HL-60 (cell line): ENCODE measurements around the gene CNGA2.

ENCODE experiments used
- DNase-seq, 2 experiments: peaks; one replicate each; pipeline ENCODE4 v3.0.0-alpha.2; 2010 to 2020; ENCODE audit warnings: low read depth in 1 of 2, low spot score in 1 of 2
- H3K27ac ChIP-seq: fragments of 250-450 bp; sonication (Bioruptor Pico); replicated peaks from 2 replicates; pipeline ENCODE4 v1.5.1; 2020; ENCODE audit warnings: mild to moderate bottlenecking, moderate library complexity
- H3K27me3 ChIP-seq: fragments of 250-450 bp; sonication (Bioruptor Pico); 2 replicates; pipeline ENCODE4 v1.5.1; 2021; ENCODE audit warnings: mild to moderate bottlenecking, moderate library complexity; ENCODE audit not compliant: insufficient read depth, poor library complexity, severe bottlenecking
- H3K4me3 ChIP-seq: replicated peaks from 2 replicates; pipeline ENCODE4 v1.5.1; 2011; ENCODE audit warnings: mild to moderate bottlenecking, control low read depth, low read length; ENCODE audit not compliant: insufficient read depth
- GABPA ChIP-seq: IDR thresholded peaks from 2 replicates; pipeline ENCODE4 v1.6.1; 2012; ENCODE audit warnings: low read depth
- POLR2AphosphoS5 ChIP-seq: IDR thresholded peaks from 2 replicates; pipeline ENCODE4 v1.6.1; 2012; ENCODE audit warnings: low read depth
- SPI1 ChIP-seq: IDR thresholded peaks from 2 replicates; pipeline ENCODE4 v1.6.1; 2012; ENCODE audit warnings: low read depth, mild to moderate bottlenecking, borderline replicate concordance
- TF ChIP-seq, protein P1 (sequence below): IDR thresholded peaks from one replicate; pipeline ENCODE4 v1.5.1; 2011; ENCODE audit warnings: low read length, control low read depth, inconsistent platforms; ENCODE audit not compliant: insufficient read depth
- TF ChIP-seq, protein P2 (sequence below): IDR thresholded peaks from 2 replicates; pipeline ENCODE4 v1.6.1; 2012; ENCODE audit warnings: low read depth; ENCODE audit not compliant: insufficient replicate concordance

Gene CNGA2

DNA sequence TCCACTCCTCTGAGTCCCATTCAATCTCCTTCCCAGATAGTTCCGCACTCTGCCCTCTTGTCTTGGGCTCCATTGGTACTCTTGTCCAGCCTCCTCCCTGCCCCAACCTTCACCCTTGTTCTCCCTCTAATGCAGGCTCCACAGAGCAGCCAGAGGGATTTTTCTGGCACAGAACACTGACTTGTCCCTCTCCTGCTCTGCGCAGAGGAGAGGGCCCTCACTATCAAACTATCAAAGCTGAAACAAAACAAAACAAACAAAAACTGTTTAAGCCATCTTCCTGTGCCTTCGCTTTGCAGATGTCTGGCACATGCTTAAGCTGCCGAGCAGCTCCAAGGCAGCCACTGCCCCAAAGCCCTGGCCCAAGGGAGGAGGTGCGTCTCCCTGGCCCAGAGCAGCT lies 2.9 kb downstream of the CNGA2 start:
- Histone ChIP-seq H3K4me3 (no peak overlapping the region), H3K27me3 (no peaks in the 10 kb centered on the region), H3K27ac (no peak overlapping the region)
- no peak for DNase-seq
- TF ChIP-seq SPI1: no peak
- TF ChIP-seq, protein P1, sequence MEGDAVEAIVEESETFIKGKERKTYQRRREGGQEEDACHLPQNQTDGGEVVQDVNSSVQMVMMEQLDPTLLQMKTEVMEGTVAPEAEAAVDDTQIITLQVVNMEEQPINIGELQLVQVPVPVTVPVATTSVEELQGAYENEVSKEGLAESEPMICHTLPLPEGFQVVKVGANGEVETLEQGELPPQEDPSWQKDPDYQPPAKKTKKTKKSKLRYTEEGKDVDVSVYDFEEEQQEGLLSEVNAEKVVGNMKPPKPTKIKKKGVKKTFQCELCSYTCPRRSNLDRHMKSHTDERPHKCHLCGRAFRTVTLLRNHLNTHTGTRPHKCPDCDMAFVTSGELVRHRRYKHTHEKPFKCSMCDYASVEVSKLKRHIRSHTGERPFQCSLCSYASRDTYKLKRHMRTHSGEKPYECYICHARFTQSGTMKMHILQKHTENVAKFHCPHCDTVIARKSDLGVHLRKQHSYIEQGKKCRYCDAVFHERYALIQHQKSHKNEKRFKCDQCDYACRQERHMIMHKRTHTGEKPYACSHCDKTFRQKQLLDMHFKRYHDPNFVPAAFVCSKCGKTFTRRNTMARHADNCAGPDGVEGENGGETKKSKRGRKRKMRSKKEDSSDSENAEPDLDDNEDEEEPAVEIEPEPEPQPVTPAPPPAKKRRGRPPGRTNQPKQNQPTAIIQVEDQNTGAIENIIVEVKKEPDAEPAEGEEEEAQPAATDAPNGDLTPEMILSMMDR: no peak
- TF ChIP-seq GABPA: no peak
- TF ChIP-seq, protein P2, sequence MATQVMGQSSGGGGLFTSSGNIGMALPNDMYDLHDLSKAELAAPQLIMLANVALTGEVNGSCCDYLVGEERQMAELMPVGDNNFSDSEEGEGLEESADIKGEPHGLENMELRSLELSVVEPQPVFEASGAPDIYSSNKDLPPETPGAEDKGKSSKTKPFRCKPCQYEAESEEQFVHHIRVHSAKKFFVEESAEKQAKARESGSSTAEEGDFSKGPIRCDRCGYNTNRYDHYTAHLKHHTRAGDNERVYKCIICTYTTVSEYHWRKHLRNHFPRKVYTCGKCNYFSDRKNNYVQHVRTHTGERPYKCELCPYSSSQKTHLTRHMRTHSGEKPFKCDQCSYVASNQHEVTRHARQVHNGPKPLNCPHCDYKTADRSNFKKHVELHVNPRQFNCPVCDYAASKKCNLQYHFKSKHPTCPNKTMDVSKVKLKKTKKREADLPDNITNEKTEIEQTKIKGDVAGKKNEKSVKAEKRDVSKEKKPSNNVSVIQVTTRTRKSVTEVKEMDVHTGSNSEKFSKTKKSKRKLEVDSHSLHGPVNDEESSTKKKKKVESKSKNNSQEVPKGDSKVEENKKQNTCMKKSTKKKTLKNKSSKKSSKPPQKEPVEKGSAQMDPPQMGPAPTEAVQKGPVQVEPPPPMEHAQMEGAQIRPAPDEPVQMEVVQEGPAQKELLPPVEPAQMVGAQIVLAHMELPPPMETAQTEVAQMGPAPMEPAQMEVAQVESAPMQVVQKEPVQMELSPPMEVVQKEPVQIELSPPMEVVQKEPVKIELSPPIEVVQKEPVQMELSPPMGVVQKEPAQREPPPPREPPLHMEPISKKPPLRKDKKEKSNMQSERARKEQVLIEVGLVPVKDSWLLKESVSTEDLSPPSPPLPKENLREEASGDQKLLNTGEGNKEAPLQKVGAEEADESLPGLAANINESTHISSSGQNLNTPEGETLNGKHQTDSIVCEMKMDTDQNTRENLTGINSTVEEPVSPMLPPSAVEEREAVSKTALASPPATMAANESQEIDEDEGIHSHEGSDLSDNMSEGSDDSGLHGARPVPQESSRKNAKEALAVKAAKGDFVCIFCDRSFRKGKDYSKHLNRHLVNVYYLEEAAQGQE: no peak
- no peak for TF ChIP-seq POLR2AphosphoS5

DNA sequence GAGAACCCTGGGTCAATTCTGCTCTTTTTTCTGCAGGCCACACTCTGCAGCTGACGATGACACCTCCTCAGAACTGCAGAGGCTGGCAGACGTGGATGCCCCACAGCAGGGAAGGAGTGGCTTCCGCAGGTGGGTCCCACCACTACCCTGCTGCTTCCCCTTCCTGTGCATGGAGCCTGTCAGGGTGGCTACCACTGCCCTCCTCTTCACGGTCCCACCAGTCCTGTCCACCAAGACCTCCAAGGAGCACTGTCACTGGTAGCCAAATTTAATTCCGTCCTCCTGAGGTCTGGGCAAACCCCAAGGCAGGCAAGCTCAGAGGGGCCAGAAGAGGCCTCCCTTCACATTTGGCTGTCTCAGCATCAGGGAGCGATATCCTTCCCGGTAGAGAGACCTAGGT lies 4.2 kb downstream of the CNGA2 start:
- DNase-seq: no peak
- TF ChIP-seq POLR2AphosphoS5 (no peak), SPI1 (no peak)
- TF ChIP-seq, protein P2: no peak
- no peak overlapping the region for H3K4me3 ChIP-seq
- no peak overlapping the region for H3K27ac ChIP-seq
- H3K27me3 ChIP-seq: no peaks in the 10 kb centered on the region

DNA sequence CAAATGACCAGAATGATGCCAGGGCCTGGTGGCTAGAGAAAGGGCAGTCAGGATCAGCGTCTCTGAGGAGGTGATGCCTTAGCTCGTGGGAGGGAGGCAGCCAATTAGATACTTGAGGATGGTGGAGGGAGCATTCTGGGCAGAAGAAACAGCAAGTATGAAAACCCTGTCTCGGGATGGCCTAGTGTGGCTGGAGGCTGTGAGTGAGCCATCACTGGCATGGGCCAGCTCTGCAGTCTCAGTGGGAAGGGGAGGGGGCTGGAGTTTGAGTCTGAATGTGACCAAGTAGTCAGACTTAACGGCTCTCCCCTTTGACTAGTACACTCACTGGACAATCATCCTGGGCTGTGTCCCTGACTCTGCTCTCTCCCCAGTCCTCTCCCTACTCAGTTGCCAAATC lies 7.1 kb downstream of the CNGA2 start:
- no peak for DNase-seq
- no peak overlapping the region for H3K27ac ChIP-seq
- TF ChIP-seq POLR2AphosphoS5: no peak
- TF ChIP-seq, protein P1: no peak
- TF ChIP-seq, protein P2: no peak
- TF ChIP-seq SPI1: no peak
- TF ChIP-seq GABPA: no peak
- H3K27me3 ChIP-seq: no peaks in the 10 kb centered on the region
- no peak overlapping the region for H3K4me3 ChIP-seq
